T-cell (primary cell): ENCODE measurements around the gene RAP1GDS1. TPM values are rescaled to one million over a fixed set of nuclear protein-coding genes. Genes with fewer than 3 reads are reported as not detected.
"Not testable (repeated sequence)": the region's sequence is repeated elsewhere in the genome, so short reads cannot be mapped to it uniquely, and the experiment has no call there.

Experiments
- ATAC-seq, 4 experiments: fragments of 200-7000 bp in 3 of 4; fragments of 150-1000 bp in 1 of 4; cut with Tn5 transposase; replicated peaks in 1 of 4; 1 replicate in 3 of 4; 2 replicates in 1 of 4; pipeline ENCODE4 v1.10.0; 2021; ENCODE audit warnings: moderate library complexity in 3 of 4, mild to moderate bottlenecking in 2 of 4, moderate number of reproducible peaks in 1 of 4
- CTCF ChIA-PET, 2 donors: fragments of 300-600 bp; sonication (Branson Sonifier 250); formaldehyde crosslinking; loops; one replicate each; lab custom pipeline; 2022; ENCODE audit warnings: antibody characterized with exemption in 2 of 2; lab: Charles Lee
- POLR2A ChIA-PET, 2 donors: fragments of 300-600 bp; sonication (Branson Sonifier 250); formaldehyde crosslinking; loops; one replicate each; lab custom pipeline; 2022; ENCODE audit warnings: antibody characterized with exemption in 2 of 2; lab: Charles Lee
- DNase-seq, 35 experiments: peaks; one replicate each; pipeline versions ENCODE4 v3.0.0 to v3.0.0-alpha.2; 2013 to 2023
- H3K27ac ChIP-seq: one replicate; pipeline ENCODE4 v1.5.1; 2013; ENCODE audit warnings: low read length
- H3K27me3 ChIP-seq, 2 experiments: replicated peaks in 1 of 2; 1 replicate in 1 of 2; 2 replicates in 1 of 2; pipeline versions ENCODE4 v1.6.1 to v1.7.0; 2013; ENCODE audit warnings: low read length in 1 of 2, mixed read lengths in 1 of 2; ENCODE audit not compliant: control insufficient read depth in 2 of 2, insufficient read depth in 2 of 2; ENCODE audit errors: extremely low read depth in 1 of 2
- H3K36me3 ChIP-seq, 2 donors: 1 replicate in 1 of 2; 2 replicates in 1 of 2; pipeline versions ENCODE4 v1.6.1 to v1.7.0; 2013; ENCODE audit warnings: low read length in 1 of 2; ENCODE audit not compliant: control insufficient read depth in 2 of 2, insufficient read depth in 1 of 2; ENCODE audit errors: extremely low read depth in 1 of 2
- H3K4me1 ChIP-seq, 2 experiments: 1 replicate in 1 of 2; 2 replicates in 1 of 2; pipeline versions ENCODE4 v1.6.1 to v1.7.0; 2013; ENCODE audit warnings: low read length in 2 of 2, mixed read lengths in 1 of 2; ENCODE audit not compliant: insufficient read depth in 2 of 2, control insufficient read depth in 1 of 2; ENCODE audit errors: extremely low read depth in 1 of 2
- H3K4me3 ChIP-seq, 2 donors: 1 replicate in 1 of 2; 2 replicates in 1 of 2; pipeline versions ENCODE4 v1.5.1 to v1.7.0; 2013; ENCODE audit warnings: mild to moderate bottlenecking in 2 of 2, low read length in 1 of 2, moderate library complexity in 1 of 2; ENCODE audit not compliant: control insufficient read depth in 1 of 2; ENCODE audit errors: extremely low read depth in 1 of 2
- H3K9me3 ChIP-seq: 2 replicates; pipeline ENCODE4 v1.7.0; 2013
- H3K27ac Mint-ChIP-seq, 2 donors: one replicate each; pipeline ENCODE4 v1.8.0; 2020 to 2021; ENCODE audit warnings: mild to moderate bottlenecking in 2 of 2, mixed read lengths in 2 of 2
- H3K27me3 Mint-ChIP-seq, 2 donors: one replicate each; pipeline ENCODE4 v1.8.0; 2021 to 2022; ENCODE audit warnings: mixed read lengths in 2 of 2
- H3K36me3 Mint-ChIP-seq: one replicate; pipeline ENCODE4 v1.8.0; 2021; ENCODE audit warnings: mixed read lengths
- H3K4me1 Mint-ChIP-seq, 3 donors: one replicate each; pipeline ENCODE4 v1.8.0; 2020 to 2022; ENCODE audit warnings: mixed read lengths in 3 of 3, mild to moderate bottlenecking in 1 of 3
- H3K4me3 Mint-ChIP-seq, 3 donors: one replicate each; pipeline ENCODE4 v1.8.0; 2020 to 2022; ENCODE audit warnings: mild to moderate bottlenecking in 3 of 3, mixed read lengths in 3 of 3, moderate library complexity in 3 of 3
- H3K9me3 Mint-ChIP-seq, 3 donors: one replicate each; pipeline ENCODE4 v1.8.0; 2020 to 2022; ENCODE audit warnings: mixed read lengths in 3 of 3
- WGBS: methylation state at CpG from one replicate; pipeline ENCODE4 v1.1.5; 2013; ENCODE audit warnings: missing lambda C conversion rate; ENCODE audit not compliant: insufficient coverage; 5-methylcytosine and 5-hydroxymethylcytosine counted together
- total RNA-seq, 35 experiments: library from RNA in 6 of 35; stranded (reverse) in 6 of 35; fragments of 120-200 nt in 1 of 35; gene quantifications; one replicate each; pipeline versions ENCODE4 v1.2.1 to v1.2.4 and lab custom pipeline; 2013 to 2026

The RAP1GDS1 gene
- total RNA-seq, 5 donors from 2014 or later (not counting 1 experiment from before 2014, with no cell fraction given): 37.6 to 43.8 (median 39.7) TPM

DNA sequence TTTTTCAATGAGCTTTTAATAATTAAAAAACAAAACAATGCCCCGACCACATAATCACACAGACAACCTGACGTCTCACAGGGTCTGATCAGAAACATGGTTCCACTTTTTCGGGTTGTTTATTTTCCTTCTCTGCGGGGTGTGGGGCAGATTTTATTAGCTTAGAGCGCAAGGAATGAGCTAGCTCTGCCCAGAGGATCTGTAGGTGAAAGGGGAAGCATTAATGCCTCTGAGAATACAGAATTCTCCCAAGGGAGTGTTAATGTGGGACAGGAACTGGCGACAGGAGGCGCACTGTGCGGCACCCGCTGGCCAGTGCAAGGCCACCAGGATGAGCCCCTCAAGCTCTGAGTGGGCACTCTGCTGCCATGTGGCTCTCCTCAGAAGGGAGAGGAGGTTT, 215.7 kb downstream of the RAP1GDS1 start:
- H3K9me3 Mint-ChIP-seq: no peaks in the 10 kb centered on the region
- H3K27ac Mint-ChIP-seq: no peak overlapping the region
- ChIA-PET CTCF (interaction anchor here in 1 of 2 donors (0.6 kb wide), 1 partner anchor 986 kb away, joined by 3 read pairs; no protein-coding TSS in a partner anchor), POLR2A (no interaction called here)
- no peak overlapping the region for H3K4me3 Mint-ChIP-seq
- H3K4me1 Mint-ChIP-seq: peaks cover under 1 to 6% (median under 1%) of the 10 kb centered on the region in 3 donors
- Histone ChIP-seq H3K4me1 (no peaks in the 10 kb centered on the region), H3K27me3 (no peaks in the 10 kb centered on the region), H3K4me3 (no peak overlapping the region), H3K9me3 (no peaks in the 10 kb centered on the region), H3K36me3 (peaks cover 0 to 19% of the 10 kb centered on the region in 2 donors), H3K27ac (no peak overlapping the region)
- H3K27me3 Mint-ChIP-seq: no peaks in the 10 kb centered on the region
- no peak for DNase-seq
- ATAC-seq: no peak
- H3K36me3 Mint-ChIP-seq: peaks cover 46% of the 10 kb centered on the region
- 100% methylated on average over 5 of the region's 9 CpGs for WGBS

DNA sequence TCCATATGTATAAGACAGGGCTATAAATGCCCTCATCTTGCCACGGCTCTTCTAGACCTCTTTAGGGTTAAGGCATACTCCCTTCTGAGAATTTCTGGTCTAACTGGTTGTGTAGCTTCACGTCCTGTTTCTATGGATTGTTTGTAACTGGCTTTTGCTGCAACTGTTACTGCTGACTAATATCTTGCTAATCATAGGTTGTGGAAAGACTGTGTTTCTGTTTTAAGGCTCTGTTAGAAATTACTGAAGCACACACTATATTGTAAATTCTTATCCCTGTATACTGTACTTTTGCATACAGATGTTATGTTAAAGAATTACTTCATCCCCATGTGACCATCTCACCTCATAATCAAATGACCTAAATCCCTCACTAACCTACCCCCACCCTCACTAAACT, 218.4 kb downstream of the RAP1GDS1 start:
- peaks cover 17 to 24% (median 22%) of the 10 kb centered on the region in 3 donors for H3K4me1 Mint-ChIP-seq
- ATAC-seq, DNase-seq, POLR2A ChIA-PET, H3K4me1 ChIP-seq, H3K27ac Mint-ChIP-seq, H3K9me3 Mint-ChIP-seq, H3K9me3 ChIP-seq, H3K27me3 Mint-ChIP-seq, H3K4me3 ChIP-seq, H3K4me3 Mint-ChIP-seq, H3K27ac ChIP-seq, H3K27me3 ChIP-seq: not testable (repeated sequence)
- CTCF ChIA-PET: interaction anchor here in 1 of 2 donors (0.6 kb wide), 1 partner anchor 9 kb away, joined by 3 read pairs; no protein-coding TSS in a partner anchor
- peaks cover 0 to 13% of the 10 kb centered on the region in 2 donors for H3K36me3 ChIP-seq
- no CpG with 5 or more reads among the region's 2 CpGs for WGBS
- peaks cover 56% of the 10 kb centered on the region for H3K36me3 Mint-ChIP-seq

DNA sequence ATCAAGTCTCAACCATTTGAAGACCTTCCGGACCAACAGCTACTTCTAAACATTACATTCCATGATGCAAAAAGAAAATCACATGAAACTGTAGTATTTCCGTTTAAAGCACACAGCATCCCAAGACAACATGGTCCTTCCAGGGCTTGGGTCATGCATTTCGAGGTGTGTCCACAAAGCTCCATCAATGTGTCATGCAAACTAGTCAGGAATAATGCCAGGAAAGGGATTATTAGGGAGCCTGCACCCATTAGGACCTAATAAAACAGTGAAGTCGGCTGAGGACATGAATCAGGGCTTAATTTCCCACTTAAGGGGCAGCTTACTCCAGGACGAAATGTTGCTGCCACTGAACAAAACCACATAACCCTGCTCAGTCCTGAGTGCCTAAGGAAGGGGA, 219.4 kb downstream of the RAP1GDS1 start:
- Histone ChIP-seq H3K27ac (no peak overlapping the region), H3K27me3 (no peaks in the 10 kb centered on the region), H3K9me3 (no peaks in the 10 kb centered on the region), H3K4me1 (peaks cover 0 to 9% of the 10 kb centered on the region in 2 experiments), H3K4me3 (no peak overlapping the region), H3K36me3 (peaks cover 0 to 12% of the 10 kb centered on the region in 2 donors)
- H3K4me1 Mint-ChIP-seq: peaks cover 23 to 28% (median 28%) of the 10 kb centered on the region in 3 donors
- POLR2A ChIA-PET: no interaction called here
- H3K4me3 Mint-ChIP-seq: no peak overlapping the region
- no peak for DNase-seq
- H3K9me3 Mint-ChIP-seq: no peaks in the 10 kb centered on the region
- H3K27me3 Mint-ChIP-seq: no peaks in the 10 kb centered on the region
- WGBS: 93% methylated on average over 4 of the region's 5 CpGs
- H3K27ac Mint-ChIP-seq: no peak overlapping the region
- no peak for ATAC-seq
- CTCF ChIA-PET: no interaction called here
- peaks cover 54% of the 10 kb centered on the region for H3K36me3 Mint-ChIP-seq

DNA sequence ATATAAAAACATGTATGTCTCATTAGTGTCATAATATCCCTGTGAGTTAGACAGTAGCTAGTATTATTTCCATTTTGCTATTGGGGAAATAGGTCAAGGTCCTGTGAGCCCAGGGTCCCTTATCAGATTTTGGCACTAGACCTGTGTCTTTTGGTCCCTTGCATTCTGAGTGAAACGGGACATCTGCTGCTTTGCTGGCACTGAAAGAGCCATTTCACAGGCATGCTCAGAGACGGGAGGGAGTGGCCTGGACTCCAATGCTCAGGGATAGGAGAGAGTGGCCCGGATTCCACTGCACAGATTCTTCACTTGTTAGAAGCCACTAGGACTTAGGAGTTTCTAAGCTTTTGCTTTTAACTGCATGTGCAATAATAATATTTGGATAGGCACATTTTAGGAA, 220.0 kb downstream of the RAP1GDS1 start:
- Histone ChIP-seq H3K27ac (no peak overlapping the region), H3K9me3 (no peaks in the 10 kb centered on the region), H3K4me3 (no peak overlapping the region), H3K27me3 (no peaks in the 10 kb centered on the region), H3K4me1 (peaks cover 0 to 9% of the 10 kb centered on the region in 2 experiments), H3K36me3 (peaks cover 0 to 8% of the 10 kb centered on the region in 2 donors)
- Mint-ChIP-seq H3K4me1 (peaks cover 29 to 34% (median 34%) of the 10 kb centered on the region in 3 donors), H3K36me3 (peaks cover 51% of the 10 kb centered on the region), H3K9me3 (no peaks in the 10 kb centered on the region), H3K27ac (no peak overlapping the region), H3K4me3 (no peak overlapping the region), H3K27me3 (no peaks in the 10 kb centered on the region)
- no peak for ATAC-seq
- 90% methylated on average over 3 of the region's 3 CpGs for WGBS
- no peak for DNase-seq
- ChIA-PET POLR2A (no interaction called here), CTCF (interaction anchor here in 1 of 2 donors (0.6 kb wide), 1 partner anchor 583 kb away, joined by 3 read pairs; no protein-coding TSS in a partner anchor)

DNA sequence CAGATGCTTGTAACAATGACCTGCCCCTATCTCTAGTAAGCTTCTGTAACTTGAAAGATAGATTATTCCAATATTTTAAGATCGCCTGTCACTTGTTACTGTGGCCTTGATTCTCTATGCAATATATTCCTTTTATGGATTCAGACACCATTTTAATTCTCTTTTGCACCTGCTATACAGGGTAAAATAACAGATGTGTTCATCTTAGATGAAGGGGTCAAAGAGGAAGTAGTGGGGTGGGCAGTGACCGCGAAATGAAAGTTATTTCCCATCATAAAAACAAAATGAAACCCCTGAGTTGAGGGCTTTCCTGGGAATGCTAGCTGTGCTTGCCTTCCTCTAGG, 221.3 kb downstream of the RAP1GDS1 start:
- Histone ChIP-seq H3K36me3 (peaks cover 0 to 6% of the 10 kb centered on the region in 2 donors), H3K4me1 (peaks cover 0 to 9% of the 10 kb centered on the region in 2 experiments), H3K4me3 (no peak overlapping the region), H3K9me3 (no peaks in the 10 kb centered on the region), H3K27me3 (no peaks in the 10 kb centered on the region), H3K27ac (no peak overlapping the region)
- Mint-ChIP-seq H3K27me3 (no peaks in the 10 kb centered on the region), H3K4me1 (peaks cover 37 to 40% (median 40%) of the 10 kb centered on the region in 3 donors), H3K27ac (peak overlapping the region in 1 of 2 donors; percentile 50), H3K36me3 (peaks cover 44% of the 10 kb centered on the region), H3K4me3 (no peak overlapping the region), H3K9me3 (no peaks in the 10 kb centered on the region)
- POLR2A ChIA-PET: interaction anchor here in 1 of 2 donors (0.6 kb wide), 1 partner anchor 260 kb away, joined by 3 read pairs; no protein-coding TSS in a partner anchor
- DNase-seq (no peak), ATAC-seq (no peak)
- CTCF ChIA-PET: interaction anchor here in 1 of 2 donors (0.6 kb wide), 1 partner anchor 302 kb away, joined by 3 read pairs; no protein-coding TSS in a partner anchor
- no CpG with 5 or more reads among the region's 3 CpGs for WGBS

DNA sequence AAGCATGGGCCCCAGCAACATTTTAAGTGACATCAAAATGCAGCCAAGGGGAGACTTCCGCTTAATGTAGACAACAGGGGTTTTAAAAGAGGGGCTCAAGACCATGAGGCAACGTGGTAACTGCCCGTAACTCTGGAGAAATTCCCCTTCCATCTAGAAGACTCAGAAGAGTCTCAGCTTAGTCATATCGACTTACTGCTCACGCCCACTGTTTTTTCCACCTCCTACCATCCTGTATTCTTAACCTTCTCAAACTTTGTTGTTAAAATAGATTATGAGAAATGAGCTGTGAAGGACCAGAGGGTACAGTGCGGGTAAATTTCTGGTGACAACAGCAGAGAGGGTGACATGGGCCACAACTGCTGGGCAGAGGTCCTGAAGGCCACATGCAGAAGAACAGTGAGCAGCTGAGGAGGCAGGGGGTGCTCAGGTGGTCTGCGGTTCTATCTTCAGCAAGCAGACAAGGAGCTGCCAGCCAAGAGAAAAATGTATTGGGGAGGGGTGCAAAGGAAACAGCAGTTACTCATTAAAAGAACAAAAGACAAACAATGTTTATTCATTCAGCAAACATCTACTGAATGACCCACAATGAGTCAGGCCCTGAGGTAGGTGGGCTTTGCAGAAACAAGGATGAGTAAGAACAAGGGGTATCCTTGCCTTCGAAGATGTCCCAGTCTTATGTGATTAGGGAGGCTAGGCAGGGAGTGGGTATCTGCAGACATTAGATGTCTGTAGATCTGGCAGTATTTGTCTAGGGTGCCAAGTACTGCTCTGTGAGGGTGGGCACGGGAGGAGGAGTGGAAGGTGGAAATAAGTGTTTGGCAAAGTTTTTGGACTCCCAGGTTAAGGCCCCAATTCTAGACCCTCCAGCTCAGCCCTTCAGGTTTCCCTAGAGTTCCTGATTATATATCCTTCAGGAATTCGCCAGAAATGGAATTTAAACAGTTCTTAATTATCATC, 221.9 kb downstream of the RAP1GDS1 start:
- DNase-seq: no peak
- no peak overlapping the region for H3K4me3 Mint-ChIP-seq
- H3K36me3 Mint-ChIP-seq: peaks cover 41% of the 10 kb centered on the region
- H3K27me3 Mint-ChIP-seq: no peaks in the 10 kb centered on the region
- ATAC-seq: peak in 1 of 4 experiments; percentile 32
- POLR2A ChIA-PET: no interaction called here
- H3K27ac Mint-ChIP-seq: peak overlapping the region; percentile 50 to 60
- Histone ChIP-seq H3K27me3 (no peaks in the 10 kb centered on the region), H3K4me3 (no peak overlapping the region), H3K36me3 (peaks cover 0 to 3% of the 10 kb centered on the region in 2 donors), H3K27ac (no peak overlapping the region), H3K9me3 (no peaks in the 10 kb centered on the region), H3K4me1 (peaks cover 0 to 9% of the 10 kb centered on the region in 2 experiments)
- no peaks in the 10 kb centered on the region for H3K9me3 Mint-ChIP-seq
- H3K4me1 Mint-ChIP-seq: peaks cover 43 to 46% (median 45%) of the 10 kb centered on the region in 3 donors
- CTCF ChIA-PET: no interaction called here
- WGBS: 26% methylated on average over 4 of the region's 10 CpGs
